G401.6 (cell line): Measurements from ENCODE around the gene PRPF19.

ENCODE experiments used
- FAIRE-seq: peaks from 2 replicates; lab custom pipeline; 2012; peaks lifted over from hg19 to GRCh38; lab: Jason Lieb, UNC

The PRPF19 gene

DNA sequence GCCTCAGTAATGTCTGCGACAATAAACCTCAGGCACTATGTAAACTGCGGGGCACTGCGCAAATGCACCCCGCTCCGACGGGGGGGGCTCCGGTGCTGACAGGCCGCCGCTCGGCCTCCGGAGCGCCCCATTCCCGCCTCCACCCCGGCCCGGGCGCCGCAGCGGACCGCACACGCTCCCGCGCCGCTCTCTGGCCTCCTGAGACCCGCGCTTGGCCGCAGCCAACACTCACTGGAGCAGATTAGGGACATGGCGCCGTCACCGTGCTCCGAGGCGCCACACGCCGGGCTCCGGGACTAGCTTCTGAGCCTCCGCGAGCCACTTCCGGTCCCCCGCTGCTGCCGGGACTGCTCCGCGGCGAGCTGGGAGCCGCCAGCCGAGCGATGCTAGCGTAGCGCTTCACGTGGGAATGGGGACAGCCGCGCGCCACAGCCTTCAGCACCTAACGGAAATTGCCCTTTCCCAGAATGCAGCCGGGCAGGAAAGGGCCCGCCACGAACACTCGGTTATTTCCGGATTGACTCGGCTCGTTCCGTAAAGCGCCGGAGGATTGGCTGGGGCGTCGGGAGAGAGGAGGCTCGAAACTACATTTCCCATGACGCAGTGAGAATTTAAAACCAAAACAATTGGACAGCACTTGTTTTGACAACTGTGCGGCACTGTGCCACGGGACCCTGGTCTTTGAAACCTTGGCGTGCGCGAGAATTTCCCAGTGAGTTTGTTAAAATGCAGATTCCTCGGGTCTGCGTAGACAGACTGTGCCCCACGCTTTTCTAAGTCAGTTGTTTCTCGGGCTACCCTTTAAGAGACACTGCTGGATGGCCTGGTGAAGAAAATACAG is at the start of gene PRPF19:
TSS of gene PRPF19 (minus strand) at position 454 of the 841 bp plus-strand sequence. CDS start at position 251, 203 bp downstream.
- FAIRE-seq, result peak; percentile 97

DNA sequence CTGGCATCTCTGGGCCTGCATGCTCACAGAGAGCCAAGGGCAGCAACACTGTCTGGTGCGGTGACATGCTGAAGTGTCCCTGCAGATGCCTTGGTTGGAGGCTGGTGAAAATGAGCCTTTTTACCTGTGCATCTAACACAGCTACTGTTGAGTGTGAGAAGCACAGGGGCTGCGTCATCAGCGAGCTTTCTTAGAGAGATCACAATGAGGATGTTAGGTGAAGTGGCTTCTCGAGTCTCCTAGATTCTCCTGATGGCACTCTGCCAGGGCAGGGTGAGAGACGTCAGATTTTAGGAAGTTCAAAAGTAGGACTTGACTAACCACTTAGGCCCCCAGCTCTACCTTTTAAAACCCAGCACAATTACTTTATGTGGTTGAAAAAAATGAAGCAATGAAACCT is 49.2 kb upstream of the PRPF19 start:
- FAIRE-seq, result no peak

DNA sequence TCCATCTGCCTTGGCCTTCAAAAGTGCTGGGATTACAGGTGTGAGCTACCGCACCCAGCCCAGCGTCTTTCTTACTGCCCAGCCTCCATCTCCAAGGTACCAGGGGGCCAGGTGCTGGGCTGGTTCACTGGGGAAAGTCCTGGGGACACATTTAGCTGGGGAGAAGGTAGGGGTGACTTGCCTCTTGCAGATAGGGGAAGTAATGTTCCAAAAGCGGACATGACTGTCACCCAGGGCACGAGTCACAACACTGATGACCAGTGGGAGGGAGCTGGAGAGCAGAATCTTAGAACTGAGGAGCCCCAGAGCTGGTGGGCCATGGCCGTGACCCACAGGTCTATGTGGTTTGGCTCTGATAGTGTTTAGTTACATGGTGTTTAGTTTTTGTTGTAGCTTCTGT is 48.0 kb upstream of the PRPF19 start:
- no peak for FAIRE-seq

DNA sequence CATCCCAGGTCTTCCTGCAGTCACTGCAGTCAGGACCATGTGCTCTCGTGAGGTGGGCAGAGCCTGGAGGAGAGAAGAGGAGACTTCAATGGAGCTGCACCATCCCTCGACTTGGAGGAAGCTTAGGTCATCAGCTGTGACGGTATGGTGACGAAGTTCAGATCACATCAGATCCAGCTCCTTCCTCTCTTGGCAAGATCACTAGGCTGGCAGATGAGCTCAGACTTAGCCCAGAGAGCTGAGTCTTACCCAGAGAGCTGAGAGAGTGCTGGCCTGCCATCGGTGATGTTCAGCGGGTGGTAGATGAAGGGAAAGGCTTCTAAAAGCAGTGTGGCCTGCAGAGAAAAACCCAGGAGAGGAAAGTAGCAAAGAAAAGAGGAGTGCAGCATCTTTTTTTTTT is 47.4 kb upstream of the PRPF19 start:
- no peak for FAIRE-seq

DNA sequence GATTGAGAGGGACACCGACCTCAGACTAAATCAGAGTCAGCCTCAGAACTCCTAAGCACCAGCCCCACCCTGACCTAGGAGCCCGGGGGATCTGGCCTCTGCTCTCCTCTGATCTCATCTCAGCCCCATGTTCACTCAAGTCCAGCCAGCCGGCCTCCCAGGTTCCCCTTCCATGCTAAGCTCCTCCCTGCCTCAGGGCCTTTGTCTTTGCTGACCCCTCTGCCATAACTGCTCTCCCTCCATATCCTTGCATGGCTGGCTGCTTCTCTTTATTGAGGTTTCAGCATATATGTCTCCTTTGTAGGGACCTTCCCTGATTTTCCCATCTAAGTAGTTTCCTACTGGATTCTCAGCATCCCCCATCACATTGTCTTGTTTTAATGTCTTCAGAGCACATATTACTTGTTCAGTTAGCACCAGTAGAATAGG is 46.4 kb upstream of the PRPF19 start:
- no peak for FAIRE-seq

DNA sequence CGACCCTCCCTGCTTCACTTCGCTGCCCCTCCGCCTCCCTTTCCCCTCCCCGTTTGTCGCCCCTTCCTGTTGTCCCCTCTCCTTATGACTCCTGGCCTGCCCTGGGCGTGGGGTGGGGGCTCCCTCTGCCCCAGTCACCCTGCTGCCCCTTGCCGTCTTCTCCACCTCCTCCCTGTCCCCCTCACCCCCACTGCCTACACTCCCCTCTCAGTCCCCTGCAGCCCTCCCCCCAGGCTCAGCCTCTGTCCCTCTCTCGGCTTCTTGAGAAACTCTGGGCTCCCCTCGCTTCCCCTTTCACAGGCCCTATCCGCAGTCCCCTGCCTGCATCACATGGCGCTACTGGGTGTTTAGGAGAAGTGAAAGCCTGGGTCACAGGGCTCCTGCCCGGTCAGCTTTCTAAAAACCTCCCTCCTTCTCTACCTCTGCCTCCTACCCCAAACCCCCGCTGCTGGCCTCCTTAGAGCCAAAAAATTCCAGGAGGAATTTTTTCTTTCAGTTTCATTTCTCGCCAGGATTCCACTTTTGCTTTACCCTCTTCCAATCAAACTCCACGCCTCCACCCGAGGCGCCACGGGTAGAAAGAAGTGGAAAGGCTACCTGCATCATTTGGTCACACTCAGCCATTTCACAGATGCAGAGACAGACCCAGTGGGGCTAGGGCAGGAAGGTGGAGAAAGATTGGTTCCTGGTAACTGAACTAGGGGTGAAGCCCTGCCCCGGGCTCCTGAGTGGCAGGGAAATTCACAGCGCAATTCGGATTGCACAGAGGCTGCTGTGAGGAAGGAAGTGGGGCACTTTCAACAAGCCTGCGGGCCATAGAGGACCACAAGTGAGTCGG is 45.7 kb upstream of the PRPF19 start, which contains the start of gene SLC15A3:
TSS of gene SLC15A3 (minus strand) at position 273 of the 838 bp plus-strand sequence. CDS start 625 bp downstream, outside the sequence.
- FAIRE-seq, result no peak

DNA sequence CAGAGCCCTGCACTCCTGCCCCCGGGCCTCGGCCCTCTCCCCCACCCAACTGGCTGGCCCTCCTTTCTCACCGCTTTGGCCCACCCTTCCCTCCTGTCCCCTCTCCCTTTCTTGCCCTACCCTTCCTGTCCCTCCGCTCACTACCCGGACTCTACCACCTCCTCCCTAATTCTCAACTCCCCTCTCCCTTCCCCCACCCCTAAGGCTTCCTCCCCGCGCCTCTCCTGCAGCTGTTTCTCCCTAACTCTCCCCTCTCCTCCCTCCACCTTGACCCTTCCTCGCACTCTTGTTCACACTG is 45.2 kb upstream of the PRPF19 start:
- no peak for FAIRE-seq

DNA sequence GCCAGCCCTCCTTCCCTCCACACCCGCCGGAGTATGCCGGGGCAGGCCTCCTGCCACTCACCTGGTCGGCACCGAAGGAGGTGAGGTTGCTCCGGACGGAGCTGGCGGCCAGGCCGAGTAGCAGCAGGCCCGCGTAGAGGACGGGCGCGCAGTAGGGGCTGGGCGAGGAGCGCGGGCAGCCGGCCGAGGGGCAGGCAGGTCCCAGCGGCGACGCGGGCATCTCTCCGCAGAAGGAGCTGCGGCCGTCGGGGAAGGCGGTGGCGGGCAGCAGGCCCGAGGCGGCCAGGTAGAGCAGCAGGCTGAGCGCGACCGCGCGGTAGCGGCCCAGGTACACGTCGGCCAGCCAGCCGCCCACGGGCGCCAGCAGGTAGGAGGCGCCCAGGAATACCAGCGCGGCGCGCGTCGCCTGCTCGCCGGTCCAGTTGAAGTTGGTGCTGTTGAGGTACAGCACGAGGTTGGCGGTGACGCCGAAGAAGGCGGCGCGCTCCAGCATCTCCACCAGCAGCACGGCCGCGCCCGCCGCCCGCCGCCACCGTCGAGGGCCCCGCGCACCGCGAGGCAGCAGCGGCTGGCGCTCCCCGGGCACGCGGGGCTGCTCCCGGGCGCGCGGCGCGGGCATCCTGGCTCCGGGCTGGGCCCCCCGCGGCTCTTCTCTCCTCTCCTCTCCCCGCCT is 44.7 kb upstream of the PRPF19 start:
- no peak for FAIRE-seq

DNA sequence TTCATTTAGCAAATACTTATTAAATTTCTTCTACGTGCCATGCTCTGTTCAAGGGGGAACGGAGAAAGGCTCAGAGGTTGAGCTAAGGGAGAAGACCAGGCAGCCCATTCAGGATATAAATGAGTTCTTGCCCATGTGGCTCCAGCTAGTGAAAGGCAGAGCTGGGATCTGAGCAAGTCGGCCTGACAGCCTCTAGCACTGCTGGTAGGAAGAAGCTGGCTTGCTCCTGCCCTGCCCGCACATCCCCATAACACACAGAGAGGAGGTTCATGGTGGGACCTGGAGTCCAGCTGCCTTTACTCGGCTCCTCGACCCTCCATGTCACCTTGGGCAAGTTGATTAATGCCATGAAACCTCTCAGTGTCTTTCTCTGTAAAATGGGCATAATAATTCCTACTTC is 43.6 kb upstream of the PRPF19 start:
- FAIRE-seq, result no peak

DNA sequence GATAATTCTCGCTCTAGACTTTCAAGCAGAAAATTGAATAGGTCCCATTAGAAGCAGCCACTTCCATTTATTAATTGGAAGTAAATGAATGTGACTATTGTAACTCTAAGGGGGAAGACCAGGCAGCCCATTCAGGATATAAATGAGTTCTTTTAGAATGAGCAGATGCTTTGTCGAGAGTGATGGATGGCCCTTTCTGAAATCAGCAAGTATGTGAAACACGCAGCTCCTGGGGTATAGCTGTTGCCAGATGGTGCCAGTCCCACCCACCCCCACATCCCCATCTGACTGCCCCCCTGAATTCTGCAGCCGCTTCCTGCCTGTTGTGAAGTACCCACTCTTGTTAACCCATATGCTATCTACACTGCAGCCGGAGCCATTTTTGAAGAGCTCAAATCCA is 41.9 kb upstream of the PRPF19 start:
- no peak for FAIRE-seq

DNA sequence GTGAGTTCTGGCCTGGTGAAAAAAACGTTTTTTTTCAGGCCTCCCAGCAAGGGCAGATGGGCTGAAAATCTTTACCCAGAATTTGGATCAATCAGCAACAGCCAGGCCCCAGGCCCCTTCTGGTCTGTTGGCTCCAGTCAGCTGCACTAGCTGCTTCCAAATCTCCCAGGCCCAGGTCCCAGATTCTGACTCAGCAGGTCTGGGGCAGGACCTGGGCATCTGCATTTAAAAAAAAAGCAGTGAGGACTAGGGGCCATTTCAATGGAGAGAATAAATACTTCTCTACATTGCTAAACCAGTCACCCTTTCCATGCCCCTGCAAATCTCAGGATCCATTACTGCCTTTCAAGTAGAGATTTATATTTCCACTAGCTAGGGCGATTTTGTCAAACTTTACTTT is 41.3 kb upstream of the PRPF19 start:
- FAIRE-seq, result no peak

DNA sequence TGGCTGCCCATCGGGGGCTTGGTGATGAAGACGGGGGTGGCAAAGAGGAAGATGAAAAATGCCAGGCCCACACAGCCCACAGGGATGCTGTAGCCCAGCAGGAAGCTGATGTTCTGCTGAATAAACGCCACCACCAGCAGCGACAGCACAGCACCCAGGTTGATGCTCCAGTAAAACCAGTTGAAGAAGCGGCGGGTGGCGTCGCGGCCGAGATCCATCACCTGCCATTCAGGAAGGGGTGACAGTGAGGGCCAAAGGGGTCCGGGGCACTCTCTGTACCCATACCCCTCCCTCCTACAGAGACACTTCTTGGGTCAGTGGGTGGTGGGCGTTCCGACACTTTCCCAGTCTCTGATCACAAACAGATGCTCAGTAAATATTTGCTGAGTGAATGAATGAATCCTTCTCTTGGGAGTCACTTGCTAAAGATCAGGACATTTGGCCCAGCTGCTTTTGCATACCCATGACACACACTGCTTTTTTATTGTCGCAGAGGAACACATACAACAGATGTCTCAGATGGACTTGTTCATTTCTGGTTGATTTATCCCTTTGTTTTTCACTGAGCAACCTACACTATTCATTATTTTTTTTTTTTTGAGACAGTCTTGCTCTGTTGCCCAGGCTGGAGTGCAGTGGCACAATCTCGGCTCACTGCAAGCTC is 40.3 kb upstream of the PRPF19 start:
- no peak for FAIRE-seq

DNA sequence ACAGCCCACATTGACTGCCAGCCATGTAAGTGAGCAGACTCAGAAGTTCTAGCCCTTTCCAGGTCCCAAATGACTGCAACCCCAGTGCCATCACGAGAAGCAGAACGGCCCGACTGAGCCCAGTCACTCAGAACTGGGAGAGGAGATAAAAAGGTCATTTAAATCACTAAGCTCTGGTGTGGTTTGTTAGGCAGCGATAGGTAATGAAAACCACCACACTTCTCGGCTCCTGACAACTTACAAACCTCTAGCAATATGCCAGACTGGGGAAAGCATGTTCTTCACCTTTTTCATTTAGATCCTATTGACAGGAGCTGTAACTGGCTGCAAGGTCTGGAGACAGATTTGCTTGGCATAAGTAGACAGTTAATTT is 38.9 kb upstream of the PRPF19 start:
- no peak for FAIRE-seq

DNA sequence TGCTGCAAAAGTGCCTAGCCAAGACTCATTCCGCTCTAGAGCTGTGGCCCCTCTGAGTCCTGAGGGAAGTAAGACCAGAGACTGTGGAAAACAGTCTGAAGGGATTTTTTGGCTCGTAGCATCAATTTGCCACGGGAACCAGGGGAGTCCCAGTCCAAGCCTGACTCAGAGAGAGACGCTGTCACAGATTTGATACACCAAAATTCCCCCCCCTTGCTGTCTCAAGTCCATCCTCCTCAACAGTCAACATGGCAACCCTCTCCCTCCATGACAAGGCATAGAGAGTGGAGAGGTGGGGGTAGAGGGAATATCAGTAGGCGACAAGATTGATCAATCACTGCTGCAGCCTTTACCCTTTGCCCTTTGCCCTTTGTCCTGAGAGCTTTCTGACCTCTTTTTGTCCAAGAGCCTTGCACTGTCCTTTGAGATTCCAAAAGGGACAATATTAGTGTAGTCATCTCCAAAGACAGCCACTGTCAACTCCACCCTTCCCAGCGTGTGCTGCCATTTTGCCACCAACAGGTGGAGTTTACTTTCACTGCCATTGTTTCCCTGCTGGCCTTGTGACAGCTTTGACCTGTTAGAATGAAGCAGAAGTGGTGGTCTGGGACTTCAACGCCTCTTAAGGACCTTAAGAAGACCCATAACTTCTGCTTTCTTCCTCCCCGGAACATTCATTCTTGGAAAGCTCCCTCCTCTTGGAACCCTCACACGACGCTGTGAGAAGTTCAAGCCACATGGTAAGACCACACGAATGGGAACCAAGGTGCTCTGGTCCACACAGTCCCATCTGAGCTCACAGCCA is 38.3 kb upstream of the PRPF19 start:
- no peak for FAIRE-seq

DNA sequence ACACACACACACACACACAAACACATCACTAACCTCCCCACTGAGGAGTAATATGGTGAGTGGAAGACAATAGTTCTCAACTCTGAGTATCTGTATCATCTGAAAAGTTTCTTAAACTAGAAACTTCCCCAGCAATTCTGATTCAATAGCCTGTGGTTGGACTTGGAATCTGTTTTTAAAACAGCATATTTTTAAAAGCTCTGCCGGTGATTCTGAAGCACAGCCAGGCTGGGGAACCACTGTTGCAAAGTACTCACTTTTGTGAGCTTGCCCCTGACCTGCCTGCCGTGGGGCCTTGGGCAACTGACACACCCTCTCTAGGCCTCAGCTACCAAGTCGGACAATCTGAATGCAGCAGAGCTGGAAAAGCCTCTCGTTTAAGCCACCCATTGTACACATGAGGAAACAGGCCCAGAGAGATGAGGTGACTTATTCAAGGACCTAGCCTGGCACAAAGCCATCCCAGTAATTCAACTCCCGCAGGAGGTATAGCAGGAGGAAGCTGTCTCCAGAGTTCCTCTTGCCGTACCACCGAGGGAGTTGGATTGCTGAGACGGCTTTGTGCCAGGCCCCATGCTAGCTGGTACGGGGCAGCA is 36.7 kb upstream of the PRPF19 start:
- FAIRE-seq, result no peak

DNA sequence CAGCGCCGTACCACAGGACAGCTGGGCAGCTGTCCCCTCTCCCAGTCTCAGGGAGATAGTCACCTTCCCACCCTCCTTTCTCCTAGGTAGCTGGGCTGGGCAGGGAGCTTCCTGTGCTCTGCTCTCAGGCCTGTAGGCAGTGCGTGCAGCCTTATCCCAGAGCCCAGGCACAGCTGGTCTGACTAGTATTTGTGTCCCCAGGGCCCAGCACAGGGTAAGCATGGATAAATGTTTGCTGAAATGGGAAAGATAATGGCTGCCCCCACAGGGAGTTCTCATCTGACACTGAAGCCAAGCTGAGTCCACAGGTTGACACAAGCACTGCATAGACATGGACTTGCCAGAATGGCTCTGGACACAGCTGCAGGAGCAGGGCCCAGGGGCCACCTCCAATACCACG is 35.8 kb upstream of the PRPF19 start:
- FAIRE-seq, result no peak

DNA sequence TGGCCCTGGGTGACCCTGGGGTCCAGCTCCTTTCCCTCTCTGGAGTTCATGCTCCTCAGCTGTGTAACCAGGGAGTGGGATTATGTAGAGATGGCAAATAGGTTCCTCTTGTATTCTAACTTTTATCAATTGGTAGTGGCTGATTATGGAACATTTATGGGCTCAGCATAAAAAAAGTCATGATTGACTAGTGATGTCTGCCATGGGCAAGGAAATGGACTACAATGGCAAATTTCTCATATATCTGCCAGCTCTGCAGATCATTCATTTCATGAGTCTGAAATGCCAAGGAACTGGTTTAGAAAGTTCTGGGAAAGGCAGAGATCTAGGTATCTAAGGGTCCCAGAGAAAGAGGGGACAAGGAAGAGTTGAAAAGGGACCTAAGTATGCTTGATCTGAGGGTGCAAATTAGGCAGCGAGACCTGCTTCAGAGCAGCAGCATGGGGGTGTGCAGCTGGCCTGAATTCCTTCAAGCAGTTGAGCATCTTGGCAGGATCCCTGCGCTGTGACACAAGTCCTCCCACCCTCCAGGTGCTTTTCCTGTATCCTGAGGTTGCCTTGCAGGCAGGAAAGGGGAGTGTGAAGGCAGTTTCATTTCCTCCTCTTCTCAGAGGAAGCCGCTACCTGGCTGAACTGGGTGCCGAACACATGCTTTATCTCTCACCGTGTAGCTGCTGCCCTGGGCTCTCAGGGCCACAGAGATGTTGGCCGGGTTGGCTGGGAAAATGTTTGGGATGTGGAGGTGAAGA is 35.2 kb upstream of the PRPF19 start:
- FAIRE-seq, result no peak

DNA sequence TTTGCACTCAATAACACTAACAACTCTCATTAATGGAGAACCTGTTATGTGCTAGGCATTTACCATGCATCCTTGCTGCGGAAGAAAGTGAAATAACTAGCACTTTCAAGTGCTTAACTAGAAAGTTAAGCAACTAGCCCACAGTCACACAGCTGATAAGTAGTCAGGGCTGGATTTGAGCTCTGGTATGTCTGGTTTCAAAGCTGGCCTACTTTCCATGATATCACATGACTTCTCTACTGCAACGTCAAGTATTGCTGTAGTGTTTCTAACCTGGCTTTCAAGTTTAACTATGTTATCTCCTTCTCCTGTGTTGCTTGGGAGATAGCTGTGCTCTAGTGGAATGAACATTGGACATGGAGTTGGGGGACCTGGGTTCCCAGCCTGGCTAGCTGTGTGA is 33.5 kb upstream of the PRPF19 start:
- no peak for FAIRE-seq

DNA sequence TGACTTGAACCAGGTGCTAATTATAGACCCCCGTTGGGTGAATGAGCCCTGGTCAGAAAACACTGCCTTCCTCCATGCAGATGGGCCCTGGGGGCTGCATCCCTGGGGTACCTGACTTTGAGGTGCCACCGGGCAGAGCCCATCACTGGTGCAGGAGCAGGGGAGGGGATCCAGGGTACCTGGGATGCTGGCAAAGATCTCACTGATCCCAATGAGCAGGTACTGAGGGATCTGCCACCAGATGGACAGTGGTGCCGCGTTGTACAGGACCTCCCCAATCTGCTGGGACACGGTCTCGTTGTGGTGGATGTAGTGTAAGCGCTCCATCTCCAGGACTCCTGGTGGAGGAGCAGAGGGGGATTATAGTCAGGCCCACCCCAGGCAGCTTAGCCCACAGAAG is 32.9 kb upstream of the PRPF19 start:
- no peak for FAIRE-seq

DNA sequence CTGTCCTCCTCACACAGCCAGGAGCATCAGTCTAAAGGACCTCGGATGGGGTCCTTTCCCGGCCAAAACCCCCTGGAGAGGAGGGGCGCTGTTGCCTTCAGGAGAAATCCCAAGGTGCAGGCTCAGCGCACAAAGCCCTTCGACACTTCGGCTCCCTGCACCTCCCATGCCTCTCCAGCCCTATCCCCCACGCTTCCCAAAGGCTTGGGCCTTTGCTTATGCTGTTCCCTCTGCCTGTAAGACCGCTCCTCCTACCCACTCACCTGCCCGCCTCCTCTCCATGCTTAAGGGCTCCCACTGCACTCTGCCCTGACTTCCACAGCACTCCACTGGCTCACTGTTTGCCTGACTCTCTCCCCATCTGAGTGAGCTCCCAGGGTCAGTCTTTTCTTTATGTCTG is 32.1 kb upstream of the PRPF19 start:
- no peak for FAIRE-seq

DNA sequence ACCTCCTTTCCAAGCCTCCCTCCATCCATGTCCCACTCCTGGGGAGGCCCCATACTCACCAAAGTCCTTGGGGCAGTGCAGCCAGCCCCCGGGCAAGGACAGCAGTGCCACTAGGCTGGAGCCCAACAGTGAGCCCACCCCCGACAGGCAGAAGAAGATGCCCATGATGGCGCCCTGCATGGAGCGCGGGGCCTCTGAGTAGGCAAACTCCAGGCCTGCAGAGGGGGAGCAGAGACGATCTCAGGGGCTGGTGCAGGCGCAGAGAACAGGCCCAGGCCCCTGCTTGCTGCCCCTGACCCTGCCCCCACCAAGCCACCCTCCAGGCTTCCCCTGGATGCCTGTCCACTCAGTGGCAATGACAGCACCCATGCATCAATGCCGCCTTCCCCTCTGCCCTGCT is 31.4 kb upstream of the PRPF19 start:
- FAIRE-seq, result no peak
